HFFc6 (cell line): ENCODE measurements around the gene P3H4. TPM values are rescaled to one million over a fixed set of nuclear protein-coding genes. Genes with fewer than 3 reads are reported as not detected.
"Not testable (repeated sequence)": the region's sequence is repeated elsewhere in the genome, so short reads cannot be mapped to it uniquely, and the experiment has no call there.

Experiments used
- DNase-seq: peaks from one replicate; pipeline ENCODE4 v3.0.0-alpha.2; 2018
- H3K27ac Mint-ChIP-seq: 2 replicates; pipeline ENCODE4 v1.8.0; 2020; ENCODE audit warnings: mild to moderate bottlenecking, mixed read lengths
- H3K27me3 Mint-ChIP-seq: 2 replicates; pipeline ENCODE4 v1.8.0; 2021; ENCODE audit warnings: mild to moderate bottlenecking, moderate library complexity, mixed read lengths; ENCODE audit not compliant: insufficient read depth
- H3K36me3 Mint-ChIP-seq: 2 replicates; pipeline ENCODE4 v1.8.0; 2021; ENCODE audit warnings: low read depth, mixed read lengths
- H3K4me1 Mint-ChIP-seq: 2 replicates; pipeline ENCODE4 v1.8.0; 2020; ENCODE audit warnings: low read depth, mixed read lengths
- H3K4me3 Mint-ChIP-seq: 2 replicates; pipeline ENCODE4 v1.8.0; 2020; ENCODE audit warnings: mild to moderate bottlenecking, moderate library complexity, mixed read lengths
- H3K9me3 Mint-ChIP-seq: 2 replicates; pipeline ENCODE4 v1.8.0; 2020; ENCODE audit warnings: mild to moderate bottlenecking, mixed read lengths
- CTCF ChIP-seq: fragments of 200-600 bp; sonication (generic); IDR thresholded peaks from 2 replicates; pipeline ENCODE4 v1.5.0; 2021; ENCODE audit warnings: antibody characterized with exemption, mild to moderate bottlenecking
- total RNA-seq, 6 experiments: library from RNA; stranded (reverse); fragmentation: NEBNext Ultra II Directional; extraction: Animal tissue kit (Norgen Biotek cat#: 25700); gene quantifications; 2 replicates in 1 of 6; 3 replicates in 5 of 6; pipeline ENCODE4 v1.2.3, GENCODE V29; 2021

The P3H4 gene
- total RNA-seq, 6 experiments from 2014 or later: 48.8 to 75.5 (median 50.3) TPM

DNA sequence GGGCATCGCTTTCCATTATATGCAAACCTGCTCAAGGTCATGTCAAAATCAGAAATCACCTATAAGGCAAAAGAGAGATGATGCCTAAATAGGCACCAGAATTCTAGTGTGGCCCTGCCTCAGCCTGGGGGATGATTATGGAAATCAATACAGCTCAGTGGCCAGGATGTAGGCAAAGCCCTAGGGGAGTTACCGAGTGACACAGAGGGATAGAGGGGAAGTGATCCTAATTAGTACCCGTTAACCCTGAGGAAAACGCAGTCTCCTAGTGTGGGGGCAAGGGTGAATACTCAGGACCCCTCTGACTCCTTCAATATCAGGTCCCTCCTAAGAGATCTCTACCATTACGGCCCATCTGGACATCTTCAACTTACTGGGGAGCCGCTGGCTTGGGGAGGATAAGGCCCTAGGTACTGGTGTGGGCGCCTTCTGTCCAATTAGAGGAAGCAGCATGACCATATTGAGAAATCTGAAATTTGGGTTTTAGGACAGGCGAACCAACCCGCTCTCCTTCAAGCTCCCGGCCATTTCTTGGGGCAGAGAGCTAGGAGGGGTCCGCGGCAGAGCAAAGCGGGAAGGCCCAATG is 23.6 kb upstream of the P3H4 start:
- Mint-ChIP-seq H3K27ac (peak overlapping the region; percentile 23), H3K4me1 (peaks cover 11% of the 10 kb centered on the region), H3K36me3 (peaks cover 10% of the 10 kb centered on the region), H3K4me3 (peak overlapping the region; percentile 87), H3K27me3 (peaks cover 2% of the 10 kb centered on the region), H3K9me3 (no peaks in the 10 kb centered on the region)
- DNase-seq: no peak
- no peak for TF ChIP-seq CTCF

GRCh38 chr17:41829961-41830360 is 18.2 kb upstream of the P3H4 start:
- H3K4me1 Mint-ChIP-seq, DNase-seq, H3K27ac Mint-ChIP-seq, H3K4me3 Mint-ChIP-seq, H3K27me3 Mint-ChIP-seq, H3K9me3 Mint-ChIP-seq: not testable (repeated sequence)
- H3K36me3 Mint-ChIP-seq: peaks cover 17% of the 10 kb centered on the region

GRCh38 chr17:41825175-41825845 is 13.6 kb upstream of the P3H4 start:
- TF ChIP-seq CTCF: no peak
- H3K4me3 Mint-ChIP-seq: no peak overlapping the region
- H3K36me3 Mint-ChIP-seq: peaks cover 9% of the 10 kb centered on the region; the same call in 1 of the 2 replicates
- H3K9me3 Mint-ChIP-seq: no peaks in the 10 kb centered on the region
- peaks cover 9% of the 10 kb centered on the region for H3K27me3 Mint-ChIP-seq
- H3K27ac Mint-ChIP-seq: no peak overlapping the region; the same call in 1 of the 2 replicates
- no peaks in the 10 kb centered on the region for H3K4me1 Mint-ChIP-seq
- no peak for DNase-seq

DNA sequence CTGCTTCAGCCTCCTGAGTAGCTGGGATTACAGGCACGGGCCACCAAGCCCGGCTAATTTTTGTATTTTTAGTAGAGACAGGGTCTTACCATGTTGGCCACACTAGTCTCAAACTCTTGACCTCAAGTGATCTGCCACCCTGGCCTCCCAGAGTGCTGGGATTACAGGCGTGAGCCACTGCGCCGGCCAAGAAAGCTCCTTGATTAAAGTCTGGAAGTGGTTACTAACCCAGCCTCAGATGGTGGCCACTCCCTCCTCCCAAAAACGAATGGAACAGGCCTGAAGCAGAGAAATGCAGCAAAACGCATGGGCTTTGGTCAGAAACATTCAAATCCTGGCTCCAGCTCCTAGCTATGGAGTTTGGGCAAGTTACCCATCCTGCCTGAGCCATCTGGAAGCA is 12.3 kb upstream of the P3H4 start:
- no peak overlapping the region for H3K4me3 Mint-ChIP-seq
- no peaks in the 10 kb centered on the region for H3K9me3 Mint-ChIP-seq
- no peaks in the 10 kb centered on the region for H3K36me3 Mint-ChIP-seq
- no peaks in the 10 kb centered on the region for H3K4me1 Mint-ChIP-seq
- peak overlapping the region; percentile 45; the same call in 1 of the 2 replicates for H3K27ac Mint-ChIP-seq
- no peak for TF ChIP-seq CTCF
- DNase-seq: no peak
- peaks cover 9% of the 10 kb centered on the region for H3K27me3 Mint-ChIP-seq

GRCh38 chr17:41823580-41823979 is 11.8 kb upstream of the P3H4 start:
- Mint-ChIP-seq H3K9me3 (no peaks in the 10 kb centered on the region), H3K27ac (no peak overlapping the region; the same call in 1 of the 2 replicates), H3K27me3 (peaks cover 9% of the 10 kb centered on the region), H3K4me3 (no peak overlapping the region), H3K4me1 (no peaks in the 10 kb centered on the region), H3K36me3 (no peaks in the 10 kb centered on the region; the same call in 1 of the 2 replicates)
- no peak for TF ChIP-seq CTCF
- no peak for DNase-seq

- H3K27me3 Mint-ChIP-seq: peaks cover 9% of the 10 kb centered on the region
- no peaks in the 10 kb centered on the region for H3K4me1 Mint-ChIP-seq
- TF ChIP-seq CTCF: no peak
- DNase-seq: no peak
- no peaks in the 10 kb centered on the region for H3K9me3 Mint-ChIP-seq
- H3K4me3 Mint-ChIP-seq: no peak overlapping the region
- H3K27ac Mint-ChIP-seq: no peak overlapping the region
- H3K36me3 Mint-ChIP-seq: peaks cover 4% of the 10 kb centered on the region; the same call in 1 of the 2 replicates
Observed at GRCh38 chr17:41823141-41823524, 11.4 kb upstream of the P3H4 start.
